WTC11 (cell line): ENCODE results near the gene SREK1IP1.

Experiments
- CBFB ChIP-seq: sonication (generic); formaldehyde crosslinking; IDR thresholded peaks from 2 replicates; pipeline ENCODE4 v1.8.1; 2022; ENCODE audit warnings: mild to moderate bottlenecking, low read depth, missing genetic modification reagents
- NR1H2 ChIP-seq: sonication (generic); formaldehyde crosslinking; IDR thresholded peaks from 2 replicates; pipeline ENCODE4 v1.9.0; 2021; ENCODE audit warnings: mild to moderate bottlenecking, moderate library complexity, missing genetic modification reagents
- SP1 ChIP-seq: sonication (generic); formaldehyde crosslinking; conservative IDR thresholded peaks from 2 replicates; pipeline ENCODE4 v1.8.1; 2022; ENCODE audit warnings: missing genetic modification reagents
- ZNF121 ChIP-seq: sonication (generic); formaldehyde crosslinking; IDR thresholded peaks from 2 replicates; pipeline ENCODE4 v1.8.0; 2023; ENCODE audit warnings: missing genetic modification reagents
- TF ChIP-seq, protein P1 (sequence below): fragments of 200-600 bp; IDR thresholded peaks from 2 replicates; pipeline ENCODE4 v1.8.0; 2022; ENCODE audit warnings: antibody characterized with exemption
- TF ChIP-seq, protein P2 (sequence below): sonication (generic); formaldehyde crosslinking; IDR thresholded peaks from 2 replicates; pipeline ENCODE4 v1.8.1; 2023; ENCODE audit warnings: mild to moderate bottlenecking, missing genetic modification reagents, moderate library complexity
- TF ChIP-seq, protein P3 (sequence below): sonication (generic); formaldehyde crosslinking; IDR thresholded peaks from 2 replicates; pipeline ENCODE4 v1.8.1; 2022; ENCODE audit warnings: low read depth, mild to moderate bottlenecking, moderate library complexity, missing genetic modification reagents, borderline replicate concordance
- TF ChIP-seq, protein P4 (sequence below): sonication (generic); formaldehyde crosslinking; IDR thresholded peaks from 2 replicates; pipeline ENCODE4 v1.8.1; 2022; ENCODE audit warnings: low read depth, missing genetic modification reagents, borderline replicate concordance

DNA sequence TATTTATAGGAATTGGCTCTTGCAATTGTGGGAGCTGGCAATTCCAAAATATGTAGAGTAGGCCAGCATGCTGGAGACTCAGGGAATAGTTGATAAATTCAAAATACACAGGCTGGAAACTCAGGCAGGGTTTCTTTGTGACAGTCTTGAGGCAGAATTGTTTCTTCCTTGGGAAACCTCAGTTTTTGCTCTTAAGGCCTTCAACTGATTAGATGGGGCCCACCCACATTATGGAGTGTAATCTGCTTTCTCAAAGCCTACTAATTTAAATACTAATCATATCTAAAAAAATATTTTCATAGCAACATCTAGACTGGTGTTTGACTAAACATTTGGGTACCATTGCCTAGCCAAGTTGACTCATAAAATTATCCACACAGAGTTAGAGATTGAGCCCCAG is 27.8 kb upstream of the SREK1IP1 start:
- TF ChIP-seq, protein P1, sequence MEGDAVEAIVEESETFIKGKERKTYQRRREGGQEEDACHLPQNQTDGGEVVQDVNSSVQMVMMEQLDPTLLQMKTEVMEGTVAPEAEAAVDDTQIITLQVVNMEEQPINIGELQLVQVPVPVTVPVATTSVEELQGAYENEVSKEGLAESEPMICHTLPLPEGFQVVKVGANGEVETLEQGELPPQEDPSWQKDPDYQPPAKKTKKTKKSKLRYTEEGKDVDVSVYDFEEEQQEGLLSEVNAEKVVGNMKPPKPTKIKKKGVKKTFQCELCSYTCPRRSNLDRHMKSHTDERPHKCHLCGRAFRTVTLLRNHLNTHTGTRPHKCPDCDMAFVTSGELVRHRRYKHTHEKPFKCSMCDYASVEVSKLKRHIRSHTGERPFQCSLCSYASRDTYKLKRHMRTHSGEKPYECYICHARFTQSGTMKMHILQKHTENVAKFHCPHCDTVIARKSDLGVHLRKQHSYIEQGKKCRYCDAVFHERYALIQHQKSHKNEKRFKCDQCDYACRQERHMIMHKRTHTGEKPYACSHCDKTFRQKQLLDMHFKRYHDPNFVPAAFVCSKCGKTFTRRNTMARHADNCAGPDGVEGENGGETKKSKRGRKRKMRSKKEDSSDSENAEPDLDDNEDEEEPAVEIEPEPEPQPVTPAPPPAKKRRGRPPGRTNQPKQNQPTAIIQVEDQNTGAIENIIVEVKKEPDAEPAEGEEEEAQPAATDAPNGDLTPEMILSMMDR = no peak
- TF ChIP-seq, protein P2, sequence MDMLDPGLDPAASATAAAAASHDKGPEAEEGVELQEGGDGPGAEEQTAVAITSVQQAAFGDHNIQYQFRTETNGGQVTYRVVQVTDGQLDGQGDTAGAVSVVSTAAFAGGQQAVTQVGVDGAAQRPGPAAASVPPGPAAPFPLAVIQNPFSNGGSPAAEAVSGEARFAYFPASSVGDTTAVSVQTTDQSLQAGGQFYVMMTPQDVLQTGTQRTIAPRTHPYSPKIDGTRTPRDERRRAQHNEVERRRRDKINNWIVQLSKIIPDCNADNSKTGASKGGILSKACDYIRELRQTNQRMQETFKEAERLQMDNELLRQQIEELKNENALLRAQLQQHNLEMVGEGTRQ = no peak
- TF ChIP-seq NR1H2 (CRISPR knock-in tag) (no peak), CBFB (CRISPR knock-in tag) (no peak), SP1 (CRISPR knock-in tag) (no peak), ZNF121 (no peak)
- TF ChIP-seq, protein P3, sequence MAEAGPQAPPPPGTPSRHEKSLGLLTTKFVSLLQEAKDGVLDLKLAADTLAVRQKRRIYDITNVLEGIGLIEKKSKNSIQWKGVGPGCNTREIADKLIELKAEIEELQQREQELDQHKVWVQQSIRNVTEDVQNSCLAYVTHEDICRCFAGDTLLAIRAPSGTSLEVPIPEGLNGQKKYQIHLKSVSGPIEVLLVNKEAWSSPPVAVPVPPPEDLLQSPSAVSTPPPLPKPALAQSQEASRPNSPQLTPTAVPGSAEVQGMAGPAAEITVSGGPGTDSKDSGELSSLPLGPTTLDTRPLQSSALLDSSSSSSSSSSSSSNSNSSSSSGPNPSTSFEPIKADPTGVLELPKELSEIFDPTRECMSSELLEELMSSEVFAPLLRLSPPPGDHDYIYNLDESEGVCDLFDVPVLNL (CRISPR knock-in tag) = no peak
- TF ChIP-seq, protein P4, sequence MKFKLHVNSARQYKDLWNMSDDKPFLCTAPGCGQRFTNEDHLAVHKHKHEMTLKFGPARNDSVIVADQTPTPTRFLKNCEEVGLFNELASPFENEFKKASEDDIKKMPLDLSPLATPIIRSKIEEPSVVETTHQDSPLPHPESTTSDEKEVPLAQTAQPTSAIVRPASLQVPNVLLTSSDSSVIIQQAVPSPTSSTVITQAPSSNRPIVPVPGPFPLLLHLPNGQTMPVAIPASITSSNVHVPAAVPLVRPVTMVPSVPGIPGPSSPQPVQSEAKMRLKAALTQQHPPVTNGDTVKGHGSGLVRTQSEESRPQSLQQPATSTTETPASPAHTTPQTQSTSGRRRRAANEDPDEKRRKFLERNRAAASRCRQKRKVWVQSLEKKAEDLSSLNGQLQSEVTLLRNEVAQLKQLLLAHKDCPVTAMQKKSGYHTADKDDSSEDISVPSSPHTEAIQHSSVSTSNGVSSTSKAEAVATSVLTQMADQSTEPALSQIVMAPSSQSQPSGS (CRISPR knock-in tag) = no peak
